GM10266 (cell line): ENCODE results near the gene CPVL.

Experiments used
- DNase-seq: peaks from one replicate; pipeline ENCODE4 v3.0.0; 2012; ENCODE audit errors: extremely low spot score
- CTCF ChIP-seq: IDR thresholded peaks from 2 replicates; pipeline ENCODE4 v1.5.1; 2012; ENCODE audit warnings: mild to moderate bottlenecking, low read depth; ENCODE audit not compliant: control insufficient read depth, insufficient read depth; ENCODE audit errors: missing control alignments

CPVL gene

DNA sequence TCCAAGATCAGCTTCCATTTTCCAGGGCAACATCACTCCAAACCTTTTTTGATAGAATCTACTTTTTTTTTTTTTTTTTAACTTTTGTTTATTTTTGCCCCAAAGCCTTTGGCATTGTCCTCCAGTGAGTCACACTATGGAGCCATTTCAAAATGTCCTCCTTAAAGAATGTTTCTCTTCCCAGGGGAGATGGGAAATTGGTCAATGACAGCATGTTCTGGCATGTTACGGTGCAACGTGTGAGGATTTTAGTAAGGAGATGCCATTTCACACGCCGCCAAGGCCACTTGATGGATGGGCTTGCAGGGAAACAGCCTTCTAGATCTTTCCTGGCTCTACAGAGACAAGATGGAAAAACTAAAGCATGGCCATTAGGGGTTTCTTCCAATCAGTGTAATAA lies 157.5 kb downstream of the CPVL start:
- DNase-seq, result no peak
- TF ChIP-seq CTCF, result no peak

DNA sequence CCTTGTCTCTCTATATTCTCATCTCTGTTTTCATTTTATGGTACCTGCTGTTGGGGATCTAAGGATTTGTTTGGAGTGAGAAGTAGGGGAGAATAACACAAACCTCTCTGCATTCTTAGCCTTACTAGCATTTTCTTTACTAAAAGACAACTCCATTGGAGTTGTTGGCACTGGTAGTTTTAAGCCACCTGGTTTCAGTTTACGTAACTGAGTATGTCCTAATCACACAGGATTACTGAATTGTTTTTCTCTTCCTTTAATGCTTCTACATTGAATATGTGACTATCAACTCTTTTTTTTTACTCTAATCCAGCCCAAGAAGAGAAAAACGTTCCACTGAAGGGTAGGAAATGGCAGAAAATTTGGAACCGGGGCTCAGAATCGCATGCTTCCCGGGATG lies 158.2 kb downstream of the CPVL start:
- no peak for TF ChIP-seq CTCF

DNA sequence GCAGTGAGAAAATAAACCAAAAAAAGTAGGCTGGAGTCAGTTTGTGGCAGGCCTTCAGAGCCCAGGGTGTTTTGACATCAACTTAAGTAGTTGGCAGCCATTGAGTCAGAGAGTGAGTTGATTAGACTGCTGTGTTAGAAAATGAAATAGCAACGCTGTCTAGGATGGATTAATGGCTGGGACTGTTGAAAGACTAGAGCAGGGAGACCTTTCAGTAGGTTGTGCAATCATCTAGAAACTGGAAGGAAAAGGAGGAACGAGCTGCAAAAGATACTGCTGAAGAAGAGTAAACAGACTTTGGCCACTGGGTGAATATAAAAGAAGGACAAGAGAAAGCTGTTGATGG lies 159.6 kb downstream of the CPVL start:
- TF ChIP-seq CTCF, result no peak
- DNase-seq, result no peak

More for the DNA sequence above, 158.2 kb downstream of the CPVL start:
- no peak for DNase-seq

- TF ChIP-seq CTCF, result no peak
- no peak for DNase-seq
Measured at GRCh38 chr7:28986028-28986764, 160.1 kb downstream of the CPVL start.

- no peak for TF ChIP-seq CTCF
- DNase-seq, result no peak
Measured at GRCh38 chr7:28984631-28985030, 161.7 kb downstream of the CPVL start.

DNA sequence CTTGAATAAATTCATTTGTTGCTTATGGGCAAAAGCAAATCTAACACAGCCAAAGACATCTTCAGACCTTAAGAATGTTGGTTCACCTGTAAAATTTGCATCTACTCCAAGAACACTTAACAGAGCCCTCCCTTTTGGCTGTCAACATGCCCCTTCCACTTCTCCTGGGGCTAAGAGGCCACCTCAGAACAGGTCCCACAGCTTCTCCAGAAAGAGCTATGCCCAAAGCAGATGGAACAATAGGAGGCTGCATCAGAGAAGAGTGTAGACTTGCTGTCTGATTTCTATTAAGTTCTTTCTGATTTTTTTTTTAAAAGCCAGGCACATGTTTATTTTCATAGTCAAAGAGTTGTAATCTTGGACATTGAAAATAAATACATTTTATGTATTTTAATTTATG lies 162.1 kb downstream of the CPVL start:
- no peak for TF ChIP-seq CTCF
- no peak for DNase-seq

- TF ChIP-seq CTCF, result no peak
- DNase-seq, result no peak
Measured at GRCh38 chr7:28983396-28984190, 162.7 kb downstream of the CPVL start.
